22Rv1 (cell line): ENCODE measurements around the gene NDUFB7.

Source experiments
- H3K27ac ChIP-seq: fragments of 450-650 bp; 2 replicates; pipeline ENCODE4 v1.5.1; 2017
- ZFX ChIP-seq: fragments of 450-650 bp; IDR thresholded peaks from 2 replicates; pipeline ENCODE4 v1.6.1; 2017; ENCODE audit warnings: antibody characterized with exemption, borderline replicate concordance
- TF ChIP-seq, protein P1 (sequence below): fragments of 450-650 bp; IDR thresholded peaks from 2 replicates; pipeline ENCODE4 v1.5.1; 2017; ENCODE audit warnings: mild to moderate bottlenecking

Gene NDUFB7

DNA sequence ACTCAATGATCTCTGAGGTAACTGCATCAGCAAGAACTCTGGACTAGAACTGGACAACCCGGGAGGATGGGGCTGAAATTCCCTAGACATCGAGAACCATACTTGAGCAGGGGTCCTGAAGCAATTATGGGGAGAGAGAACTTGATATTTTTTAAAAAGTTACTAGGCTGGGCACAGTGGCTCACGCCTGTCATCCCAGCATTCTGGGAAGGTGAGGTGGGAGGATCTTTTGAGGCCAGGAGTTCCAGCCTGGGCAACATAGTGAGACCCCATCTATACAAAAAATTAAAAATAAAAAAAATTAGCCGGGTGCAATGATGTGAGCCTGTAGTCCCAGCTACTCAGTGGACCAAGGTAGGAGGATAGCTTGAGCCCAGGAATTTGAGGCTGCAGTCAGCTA, 51.3 kb downstream of the NDUFB7 start:
- TF ChIP-seq ZFX: no peak
- TF ChIP-seq, protein P1, sequence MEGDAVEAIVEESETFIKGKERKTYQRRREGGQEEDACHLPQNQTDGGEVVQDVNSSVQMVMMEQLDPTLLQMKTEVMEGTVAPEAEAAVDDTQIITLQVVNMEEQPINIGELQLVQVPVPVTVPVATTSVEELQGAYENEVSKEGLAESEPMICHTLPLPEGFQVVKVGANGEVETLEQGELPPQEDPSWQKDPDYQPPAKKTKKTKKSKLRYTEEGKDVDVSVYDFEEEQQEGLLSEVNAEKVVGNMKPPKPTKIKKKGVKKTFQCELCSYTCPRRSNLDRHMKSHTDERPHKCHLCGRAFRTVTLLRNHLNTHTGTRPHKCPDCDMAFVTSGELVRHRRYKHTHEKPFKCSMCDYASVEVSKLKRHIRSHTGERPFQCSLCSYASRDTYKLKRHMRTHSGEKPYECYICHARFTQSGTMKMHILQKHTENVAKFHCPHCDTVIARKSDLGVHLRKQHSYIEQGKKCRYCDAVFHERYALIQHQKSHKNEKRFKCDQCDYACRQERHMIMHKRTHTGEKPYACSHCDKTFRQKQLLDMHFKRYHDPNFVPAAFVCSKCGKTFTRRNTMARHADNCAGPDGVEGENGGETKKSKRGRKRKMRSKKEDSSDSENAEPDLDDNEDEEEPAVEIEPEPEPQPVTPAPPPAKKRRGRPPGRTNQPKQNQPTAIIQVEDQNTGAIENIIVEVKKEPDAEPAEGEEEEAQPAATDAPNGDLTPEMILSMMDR: no peak
- peak overlapping the region; percentile 92 for H3K27ac ChIP-seq

DNA sequence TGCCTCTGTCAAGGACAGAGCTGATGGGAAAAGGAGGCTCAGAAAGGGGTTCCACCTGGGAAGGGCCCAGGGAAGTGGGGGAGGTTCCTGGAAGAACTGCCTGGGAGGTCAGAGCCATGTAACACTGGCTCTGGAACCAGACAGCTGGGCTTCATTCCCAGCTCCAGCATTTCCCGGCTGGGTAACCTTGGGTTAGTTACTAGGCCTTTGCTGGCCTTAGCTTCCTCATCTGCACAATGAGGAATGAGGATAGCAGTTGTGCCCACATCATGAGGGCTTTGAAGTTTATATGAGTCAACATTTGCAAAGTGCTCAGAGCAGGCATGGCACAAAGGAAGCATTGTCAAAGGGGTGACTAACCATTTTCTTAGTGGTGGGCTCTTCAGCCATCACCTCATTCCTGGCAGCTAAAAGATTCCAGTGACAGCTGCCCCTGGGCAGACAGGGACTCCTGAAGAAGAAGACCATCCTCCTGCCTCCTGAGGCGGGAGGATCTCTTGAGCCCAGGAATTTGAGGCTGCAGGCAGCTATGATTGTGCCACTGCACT, 51.9 kb downstream of the NDUFB7 start:
- peak overlapping the region; percentile 92 for H3K27ac ChIP-seq
- TF ChIP-seq, protein P1: no peak
- TF ChIP-seq ZFX: no peak

DNA sequence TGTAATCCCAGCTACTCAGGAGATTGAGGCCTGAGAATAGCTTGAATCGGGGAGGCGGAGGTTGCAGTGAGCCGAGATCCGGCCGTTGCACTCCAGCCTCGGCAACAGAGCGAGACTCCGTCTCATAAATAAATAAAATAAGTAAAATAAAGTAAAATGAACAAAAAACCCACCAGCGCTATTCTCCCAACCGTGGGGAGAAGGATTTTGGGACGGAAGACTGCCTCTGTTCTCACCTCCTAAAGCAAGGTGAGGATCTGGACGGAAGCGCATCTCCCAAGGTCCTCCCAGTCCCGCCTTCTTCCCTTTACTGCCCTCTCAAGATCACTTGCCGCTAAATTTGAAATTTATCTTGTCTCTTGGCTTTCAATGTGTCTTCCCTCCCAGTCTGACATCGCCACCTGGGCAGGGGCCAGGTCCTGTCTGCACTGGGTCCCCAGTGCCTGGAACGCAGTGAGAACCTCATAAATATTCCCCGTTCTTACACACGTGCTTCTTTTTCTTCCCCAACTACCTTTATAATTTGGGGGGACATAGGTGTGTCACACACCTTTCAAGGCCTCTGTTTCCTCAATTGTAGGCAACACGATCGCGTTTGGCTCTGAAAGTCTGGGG, 52.5 kb downstream of the NDUFB7 start:
- TF ChIP-seq, protein P1: no peak
- TF ChIP-seq ZFX: no peak
- peak overlapping the region; percentile 92 for H3K27ac ChIP-seq

DNA sequence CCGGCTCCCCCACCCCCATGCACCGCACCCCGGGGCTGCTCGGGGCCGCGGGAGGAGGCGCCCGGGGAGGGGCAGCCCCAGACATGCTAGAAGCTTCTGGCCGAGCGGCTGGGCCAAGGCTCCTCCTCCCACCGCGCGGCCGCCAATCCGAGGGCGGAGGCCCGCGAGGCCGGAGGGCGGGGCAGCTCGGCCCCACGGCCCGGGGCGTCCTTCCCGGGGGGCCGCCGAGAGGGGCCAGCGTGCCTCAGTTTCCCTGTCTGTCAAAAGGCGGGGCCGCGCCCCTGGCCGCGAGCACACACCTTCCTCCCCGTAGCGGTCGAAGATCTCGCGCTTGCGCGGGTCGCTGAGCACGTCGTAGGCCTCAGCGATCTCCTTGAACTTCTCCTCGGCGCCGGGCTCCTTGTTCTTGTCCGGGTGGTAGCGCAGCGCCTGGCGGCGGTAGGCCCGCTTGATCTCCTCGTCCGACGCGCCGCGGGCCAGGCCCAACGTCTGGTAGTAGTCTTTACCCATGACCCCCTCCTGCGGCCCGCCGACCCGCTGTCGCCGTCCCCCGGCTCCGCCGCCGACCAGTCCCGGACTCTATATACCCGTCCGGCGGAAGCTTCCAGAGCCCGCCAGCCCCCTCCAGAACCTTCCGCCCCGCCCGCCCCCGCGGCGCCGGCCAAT, 53.9 kb downstream of the NDUFB7 start, which contains the start of gene DNAJB1:
DNAJB1 (minus strand) TSS at position 558 of the 666 bp plus-strand sequence; CDS start at position 510, 48 bp downstream.
- TF ChIP-seq, protein P1: no peak
- no peak for TF ChIP-seq ZFX
- peak within 1 kb of the TSS; percentile 92 for H3K27ac ChIP-seq

DNA sequence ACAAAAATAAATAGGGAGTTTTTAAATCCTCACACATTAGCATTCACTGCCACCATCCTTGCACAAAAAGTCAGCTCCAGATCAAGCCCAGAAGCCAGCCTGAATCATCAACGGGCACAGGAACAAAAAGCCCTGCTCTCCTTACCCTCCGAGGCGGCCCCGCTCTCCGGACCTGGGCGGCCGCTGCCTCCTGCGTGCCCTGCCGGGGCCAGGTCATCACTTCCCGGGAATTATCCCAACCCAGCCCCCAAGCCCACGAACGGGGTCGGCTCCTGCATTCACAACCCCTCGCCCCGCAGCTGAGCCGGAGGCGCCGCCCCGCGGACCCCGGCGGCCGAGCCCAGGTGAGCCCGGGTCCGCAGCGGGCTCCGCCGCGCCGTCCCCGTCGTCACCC, 54.4 kb downstream of the NDUFB7 start:
- H3K27ac ChIP-seq: peak overlapping the region; percentile 92

DNA sequence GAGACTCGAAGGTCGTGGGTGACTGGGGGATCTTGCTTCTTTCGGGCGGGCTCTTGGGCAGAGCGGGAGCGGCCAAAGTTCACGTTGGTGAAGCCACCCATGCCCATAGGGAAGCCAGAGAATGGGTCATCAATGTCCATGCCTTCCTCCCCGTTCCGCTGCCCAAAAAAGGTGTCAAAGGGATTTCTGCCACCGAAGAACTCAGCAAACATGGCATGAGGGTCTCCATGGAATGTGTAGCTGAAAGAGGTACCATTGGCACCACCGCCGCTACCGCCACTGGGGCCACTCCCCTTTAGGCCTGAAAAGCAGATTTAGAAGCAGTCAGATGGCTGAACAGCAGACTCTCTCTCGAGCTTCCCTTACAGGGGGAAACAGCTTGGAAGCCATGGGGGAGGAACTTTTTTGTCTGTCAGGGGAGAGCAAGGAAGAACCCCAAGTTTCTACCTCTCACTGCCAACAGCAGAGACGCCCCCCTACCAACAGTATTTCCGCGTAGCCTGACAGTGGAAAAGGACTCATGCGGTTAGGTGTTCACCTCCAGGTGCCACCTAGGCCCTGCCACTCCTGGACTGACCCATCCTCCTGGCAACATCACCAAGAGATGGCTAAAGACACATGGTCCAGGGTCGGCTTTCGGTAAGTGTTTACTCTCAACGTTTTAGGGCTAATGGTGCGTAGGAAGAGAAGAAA, 55.0 kb downstream of the NDUFB7 start:
- H3K27ac ChIP-seq: peak overlapping the region; percentile 92
- TF ChIP-seq ZFX: no peak
- TF ChIP-seq, protein P1: no peak

More for the DNA sequence above, 54.4 kb downstream of the NDUFB7 start:
- TF ChIP-seq, protein P1: no peak
- TF ChIP-seq ZFX: no peak
